ENCODE results near the gene MIER2.

Gene MIER2

DNA sequence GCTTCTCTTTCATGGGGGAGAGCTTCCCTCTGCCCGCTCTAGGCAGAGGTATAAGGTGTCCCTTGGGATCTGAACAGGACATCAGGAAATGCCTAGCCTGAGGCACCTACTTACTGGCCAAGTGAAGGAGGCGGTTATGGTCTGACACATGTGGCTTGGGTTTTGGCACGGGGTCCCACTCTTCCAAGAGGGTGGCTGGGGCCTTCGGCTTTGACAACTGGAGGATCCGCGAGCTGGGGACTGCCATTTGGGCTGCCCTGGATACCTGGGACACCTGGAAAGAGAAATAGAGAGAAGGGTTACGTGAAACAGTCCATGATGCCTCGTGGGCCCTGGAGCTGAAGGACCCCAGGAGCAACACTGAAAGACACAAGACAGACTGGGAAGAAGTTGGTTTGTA is 22.4 kb upstream of the MIER2 start (continued):
- no peak for TF ChIP-seq ZNF274 (IDR thresholded peaks at IDR 0.05; ENCODE audit: low read length)
- no peak for TF ChIP-seq ZNF274 (tag by site-specific recombination; IDR thresholded peaks at IDR 0.05; ENCODE audit: borderline replicate concordance)
- TF ChIP-seq GFI1B (tag by site-specific recombination; IDR thresholded peaks at IDR 0.05), result no peak
- TF ChIP-seq ZNF10 (tag by site-specific recombination; IDR thresholded peaks at IDR 0.05), result no peak
- TF ChIP-seq ZNF514 (tag by site-specific recombination; IDR thresholded peaks at IDR 0.05), result no peak
- TF ChIP-seq, protein P1, sequence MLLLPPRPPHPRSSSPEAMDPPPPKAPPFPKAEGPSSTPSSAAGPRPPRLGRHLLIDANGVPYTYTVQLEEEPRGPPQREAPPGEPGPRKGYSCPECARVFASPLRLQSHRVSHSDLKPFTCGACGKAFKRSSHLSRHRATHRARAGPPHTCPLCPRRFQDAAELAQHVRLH (tag by site-specific recombination; IDR thresholded peaks at IDR 0.05), result no peak
- no peak for TF ChIP-seq ZNF561 (tag by site-specific recombination; IDR thresholded peaks at IDR 0.05; ENCODE audit: borderline replicate concordance)
- TF ChIP-seq ZNF169 (tag by site-specific recombination; IDR thresholded peaks at IDR 0.05), result no peak
- no peak for TF ChIP-seq CTCF (tag by site-specific recombination; IDR thresholded peaks at IDR 0.05)
- TF ChIP-seq ZNF24 (tag by site-specific recombination; IDR thresholded peaks at IDR 0.05), result no peak
- TF ChIP-seq REST (tag by site-specific recombination; IDR thresholded peaks at IDR 0.05), result no peak
- TF ChIP-seq ZNF426 (tag by site-specific recombination; IDR thresholded peaks at IDR 0.05), result no peak

DNA sequence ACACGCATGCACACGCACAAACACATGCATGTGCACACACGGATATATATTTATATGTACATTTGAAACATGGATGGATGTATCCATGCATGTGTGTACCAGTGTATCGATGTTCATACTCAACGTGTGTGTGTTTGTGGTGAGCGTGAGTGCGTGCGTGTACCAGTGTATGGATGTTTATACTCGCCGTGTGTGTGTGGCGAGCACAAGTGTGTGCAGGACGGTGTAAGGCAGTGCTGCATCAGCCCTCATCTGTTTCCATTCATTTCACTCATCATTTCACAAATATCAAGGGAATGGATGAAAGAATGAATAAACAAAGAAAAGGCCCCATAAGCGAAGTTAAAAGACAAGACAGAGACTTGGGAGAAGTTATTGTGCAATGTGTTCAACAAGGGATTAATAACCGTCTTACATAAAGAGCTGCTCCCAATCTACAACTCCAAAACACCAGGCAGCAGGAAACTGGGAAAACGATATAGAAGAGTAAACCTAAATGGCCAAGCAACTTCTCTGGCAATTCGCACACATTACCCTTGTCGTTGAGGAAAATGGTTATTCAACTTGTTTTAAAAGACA is 21.7 kb upstream of the MIER2 start:
- ChIA-PET POLR2A (no interaction called here), CTCF (interaction anchor here (0.5 kb wide), 1 partner anchor 18 kb away, joined by 3 read pairs; no protein-coding TSS in a partner anchor)

More for the DNA sequence above, 21.7 kb upstream of the MIER2 start:
- no peak overlapping the region for H3K27ac ChIP-seq (ENCODE audit: extremely low read depth, low read depth, low read length)
- TF ChIP-seq SCRT1 (tag by site-specific recombination; IDR thresholded peaks at IDR 0.05; ENCODE audit: borderline replicate concordance) (no peak), ZBTB26 (tag by site-specific recombination; optimal IDR thresholded peaks at IDR 0.05) (no peak), ZNF133 (tag by site-specific recombination; IDR thresholded peaks at IDR 0.05) (no peak), ZNF571 (tag by site-specific recombination; IDR thresholded peaks at IDR 0.05) (no peak), ZNF214 (tag by site-specific recombination; IDR thresholded peaks at IDR 0.05; ENCODE audit: borderline replicate concordance) (no peak), ZNF488 (tag by site-specific recombination; IDR thresholded peaks at IDR 0.05) (no peak), ZSCAN5A (tag by site-specific recombination; IDR thresholded peaks at IDR 0.05) (no peak), ZNF624 (tag by site-specific recombination; IDR thresholded peaks at IDR 0.05) (no peak), ZNF24 (tag by site-specific recombination; IDR thresholded peaks at IDR 0.05) (no peak), ZNF660 (tag by site-specific recombination; IDR thresholded peaks at IDR 0.05) (no peak)
- no peaks in the 10 kb centered on the region for H3K9me3 ChIP-seq (ENCODE audit: control insufficient read depth, insufficient read depth, low read depth, low read length)
- no peak overlapping the region for H3K4me3 ChIP-seq (ENCODE audit: low read depth, low read length)
- H3K4me1 ChIP-seq (ENCODE audit: control insufficient read depth, insufficient read depth, low read length), result no peaks in the 10 kb centered on the region
- no peaks in the 10 kb centered on the region for H3K36me3 ChIP-seq (ENCODE audit: control insufficient read depth in 2 of 2, insufficient read depth in 1 of 2, low read length in 2 of 2)

All from HEK293 (cell line).